ENCODE data around the gene LHX2. TPM values are rescaled to one million over a fixed set of nuclear protein-coding genes. Genes with fewer than 3 reads are reported as not detected.

Gene LHX2
- total and polyA plus RNA-seq, 9 of the 15 experiments (the other 6 are each of a cell fraction or from before 2014, with no cell fraction given), result 0.07 TPM; not detected in 8

- no TSS peak for BruUV-seq (replicated peaks)
- Histone ChIP-seq H3K79me2 (ENCODE audit: control insufficient read depth, insufficient read depth, low read length) (no peaks in the 10 kb centered on the region), H3K9ac (ENCODE audit: insufficient read depth in 1 of 2, low read depth in 2 of 2, low read length in 2 of 2) (no peak overlapping the region), H3K9me1 (ENCODE audit: control insufficient read depth, insufficient read depth, low read length) (no peaks in the 10 kb centered on the region), H3K27ac (ENCODE audit: extremely low read depth, low read depth, low read length) (no peak overlapping the region), H3K4me1 (replicated peaks in 1 of 2; ENCODE audit: control insufficient read depth in 2 of 2, insufficient read depth in 2 of 2, low read length in 2 of 2) (peaks cover 0 to 18% of the 10 kb centered on the region in 2 experiments; a peak in 2 of 5 replicates), H3K4me2 (ENCODE audit: insufficient read depth, low read length) (no peak overlapping the region), H3K36me3 (ENCODE audit: control insufficient read depth, insufficient read depth, low read length) (no peaks in the 10 kb centered on the region), H3K4me3 (no peak overlapping the region), H2AFZ (ENCODE audit: low read depth, low read length) (no peak overlapping the region), H4K20me1 (replicated peaks; ENCODE audit: control insufficient read depth, insufficient read depth, low read length) (peaks cover 5% of the 10 kb centered on the region; the same call in 1 of the 2 replicates), H3K27me3 (ENCODE audit: control insufficient read depth in 2 of 2, insufficient read depth in 2 of 2, low read length in 2 of 2) (peaks cover 49 to 55% of the 10 kb centered on the region in 2 experiments), H3K9me3 (replicated peaks; ENCODE audit: control insufficient read depth, insufficient read depth, low read depth, low read length) (no peaks in the 10 kb centered on the region)
- in situ Hi-C loops (cut with MboI), result no loop called here
- WGBS (ENCODE audit: insufficient coverage, low coverage, missing lambda C conversion rate), result 1% methylated on average over 4 of the region's 4 CpGs
- DNase-seq (ENCODE audit: extremely low read depth in 1 of 4, low spot score in 3 of 4) (no peak), FAIRE-seq (no peak), ATAC-seq (no peak)
- ChIA-PET POLR2A (interaction anchor here (0.8 to 1.0 kb wide), 2 partner anchors 10 to 21 kb away, joined by 3 read pairs; no protein-coding TSS in a partner anchor), CTCF (ENCODE audit: low intra/inter-chr PET ratio) (no interaction called here)
- intact Hi-C loops (cut with micrococcal nuclease), result no loop called here
- TF ChIP-seq SMAD4 (CRISPR knock-in tag; conservative IDR thresholded peaks at IDR 0.05), result no peak
- no peak for TF ChIP-seq ZNF655 (CRISPR knock-in tag; IDR thresholded peaks at IDR 0.05)
- TF ChIP-seq MXI1 (IDR thresholded peaks at IDR 0.05; ENCODE audit: low read depth, low read length), result no peak
- no peak for TF ChIP-seq FOSL1 (tag; conservative IDR thresholded peaks at IDR 0.05)
- no peak for TF ChIP-seq SP2 (IDR thresholded peaks at IDR 0.05; ENCODE audit: extremely low read depth, low read depth, low read length, poor library complexity, severe bottlenecking)
- no peak for TF ChIP-seq KHSRP (IDR thresholded peaks at IDR 0.05)
- no peak for TF ChIP-seq ETV6 (IDR thresholded peaks at IDR 0.05; ENCODE audit: borderline replicate concordance in 1 of 2, low read depth in 2 of 2, low read length in 1 of 2)
- TF ChIP-seq ETV6 (CRISPR knock-in tag; IDR thresholded peaks at IDR 0.05; ENCODE audit: borderline replicate concordance), result no peak
- no peak for TF ChIP-seq HNRNPH1 (optimal IDR thresholded peaks at IDR 0.05; ENCODE audit: low read depth, low read length)
- no peak for TF ChIP-seq OTX1 (CRISPR knock-in tag; IDR thresholded peaks at IDR 0.05)
- TF ChIP-seq LARP7 (IDR thresholded peaks at IDR 0.05), result no peak
- no peak for TF ChIP-seq REST (IDR thresholded peaks at IDR 0.05; ENCODE audit: borderline replicate concordance)
- no peak for TF ChIP-seq REST (CRISPR knock-in tag; IDR thresholded peaks at IDR 0.05; ENCODE audit: low read depth)
- TF ChIP-seq TEAD2 (tag; IDR thresholded peaks at IDR 0.05), result no peak
- TF ChIP-seq SLC30A9 (CRISPR knock-in tag; IDR thresholded peaks at IDR 0.05), result no peak
- TF ChIP-seq ZNF77 (CRISPR knock-in tag; IDR thresholded peaks at IDR 0.05), result no peak
- TF ChIP-seq HNRNPL (IDR thresholded peaks at IDR 0.05; ENCODE audit: low read depth, low read length), result no peak
These were observed 7.0 kb upstream of the LHX2 start for GRCh38 chr9:124004593-124004992.
